Mesothelial cell of epicardium (in vitro differentiated cells): ENCODE results near the gene MCF2L2. TPM values are rescaled to one million over a fixed set of nuclear protein-coding genes. Genes with fewer than 3 reads are reported as not detected.

Source experiments
- DNase-seq, 2 experiments: peaks; one replicate each; pipeline ENCODE4 v3.0.0; 2021; ENCODE audit warnings: low spot score in 2 of 2; ENCODE audit not compliant: unreplicated experiment in 2 of 2
- H3K27ac Mint-ChIP-seq: 2 replicates; pipeline ENCODE4 v1.8.0; 2021; ENCODE audit warnings: mixed read lengths
- H3K27me3 Mint-ChIP-seq: 2 replicates; pipeline ENCODE4 v1.8.0; 2021; ENCODE audit warnings: low read depth, mixed read lengths
- H3K36me3 Mint-ChIP-seq: 2 replicates; pipeline ENCODE4 v1.8.0; 2021; ENCODE audit warnings: mixed read lengths
- H3K4me1 Mint-ChIP-seq: 2 replicates; pipeline ENCODE4 v1.8.0; 2021; ENCODE audit warnings: mixed read lengths
- H3K4me3 Mint-ChIP-seq: 2 replicates; pipeline ENCODE4 v1.8.0; 2021; ENCODE audit warnings: mild to moderate bottlenecking, moderate library complexity, mixed read lengths
- H3K9me3 Mint-ChIP-seq: 2 replicates; pipeline ENCODE4 v1.8.0; 2021; ENCODE audit warnings: mixed read lengths
- CTCF ChIP-seq: fragments of 200-600 bp; sonication (generic); IDR thresholded peaks from one replicate; pipeline ENCODE4 v1.5.0; 2021; ENCODE audit warnings: antibody characterized with exemption; ENCODE audit not compliant: unreplicated experiment
- total RNA-seq: library from RNA; stranded (reverse); gene quantifications from 3 replicates; pipeline ENCODE4 v1.2.1, GENCODE V29; 2021

The MCF2L2 gene
- total RNA-seq, 1 donor from 2014 or later, result 3.4 TPM

DNA sequence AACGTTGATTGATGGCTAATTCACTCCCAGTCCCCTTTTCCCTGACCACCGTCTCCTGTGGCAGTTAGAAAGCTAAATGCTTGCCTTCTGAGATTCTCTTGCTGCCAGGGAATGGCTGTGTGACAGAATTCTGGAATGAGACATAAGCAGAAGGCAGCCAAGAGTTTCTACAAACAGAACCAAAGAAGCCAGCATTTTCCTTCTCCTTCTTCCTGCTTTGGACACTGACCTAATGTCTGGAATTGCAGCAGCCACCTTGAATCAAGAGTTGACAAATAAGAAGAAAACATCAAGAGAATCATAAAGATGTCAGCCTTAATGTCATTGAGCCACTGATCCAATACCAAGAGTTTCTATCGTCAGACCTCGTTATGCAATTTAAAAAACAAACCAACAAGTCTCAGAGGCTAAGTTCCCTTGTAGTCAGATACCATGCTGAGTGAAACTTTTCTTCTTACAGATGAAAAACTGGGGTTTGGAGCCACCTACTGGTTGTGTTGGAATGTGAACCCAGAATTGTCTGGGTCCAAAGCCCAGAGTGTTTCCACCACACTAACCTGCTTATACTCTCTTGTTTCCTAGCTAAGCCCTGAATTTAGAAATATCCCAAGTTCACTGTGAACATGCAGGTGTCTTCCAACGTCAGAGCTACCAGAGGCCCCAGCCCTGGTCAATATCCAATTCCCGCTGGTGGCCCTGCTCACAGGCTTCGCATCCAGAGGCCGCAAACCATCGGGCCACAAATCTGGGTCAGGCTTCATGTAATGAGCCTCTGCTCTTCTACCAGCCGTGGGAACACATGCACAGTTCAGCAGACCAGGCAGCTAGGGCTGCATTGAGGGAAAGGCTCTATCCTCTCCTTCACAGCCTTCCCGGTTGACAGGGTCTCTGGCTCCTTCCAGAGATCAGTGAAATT, 42.5 kb downstream of the MCF2L2 start:
- TF ChIP-seq CTCF, result peak; percentile 82
- no peaks in the 10 kb centered on the region for H3K9me3 Mint-ChIP-seq
- peaks cover 16% of the 10 kb centered on the region for H3K4me1 Mint-ChIP-seq
- no peaks in the 10 kb centered on the region for H3K27me3 Mint-ChIP-seq
- H3K36me3 Mint-ChIP-seq, result no peaks in the 10 kb centered on the region
- H3K4me3 Mint-ChIP-seq, result no peak overlapping the region
- DNase-seq, result no peak
- H3K27ac Mint-ChIP-seq, result peak overlapping the region; percentile 80

GRCh38 chr3:183381673-183382072, 46.7 kb downstream of the MCF2L2 start:
- DNase-seq, result no peak
- Mint-ChIP-seq H3K36me3 (no peaks in the 10 kb centered on the region), H3K27ac (no peak overlapping the region), H3K4me1 (peaks cover 5% of the 10 kb centered on the region), H3K27me3 (no peaks in the 10 kb centered on the region), H3K4me3 (no peak overlapping the region), H3K9me3 (no peaks in the 10 kb centered on the region)
- TF ChIP-seq CTCF, result no peak

GRCh38 chr3:183381179-183381578, 47.2 kb downstream of the MCF2L2 start:
- no peak overlapping the region for H3K27ac Mint-ChIP-seq
- H3K27me3 Mint-ChIP-seq, result no peaks in the 10 kb centered on the region
- no peak for TF ChIP-seq CTCF
- H3K4me3 Mint-ChIP-seq, result no peak overlapping the region
- H3K36me3 Mint-ChIP-seq, result no peaks in the 10 kb centered on the region
- no peak for DNase-seq
- H3K4me1 Mint-ChIP-seq, result peaks cover 5% of the 10 kb centered on the region
- H3K9me3 Mint-ChIP-seq, result no peaks in the 10 kb centered on the region

DNA sequence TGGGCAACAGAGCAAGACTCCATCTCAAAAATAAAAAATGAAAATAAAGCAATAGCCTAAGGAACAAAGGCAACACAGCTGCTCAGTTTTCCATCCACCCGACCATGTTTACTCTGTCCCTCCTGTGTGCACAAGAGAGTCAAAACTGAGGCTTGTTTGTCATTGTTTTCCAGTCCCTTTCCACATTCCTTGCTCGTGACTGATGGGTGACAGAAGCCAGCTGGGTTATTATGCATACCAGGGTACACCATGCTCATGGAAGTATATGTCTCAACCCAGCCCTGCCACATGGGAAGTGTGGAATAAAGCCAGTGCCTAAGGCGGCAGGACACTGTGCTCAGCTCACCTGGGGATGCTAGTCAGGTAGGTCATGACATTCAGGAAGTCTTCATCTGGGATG, 49.5 kb downstream of the MCF2L2 start:
- Mint-ChIP-seq H3K4me1 (no peaks in the 10 kb centered on the region), H3K27ac (no peak overlapping the region), H3K36me3 (no peaks in the 10 kb centered on the region), H3K27me3 (no peaks in the 10 kb centered on the region), H3K4me3 (no peak overlapping the region), H3K9me3 (no peaks in the 10 kb centered on the region)
- TF ChIP-seq CTCF, result no peak
- DNase-seq, result no peak

- H3K9me3 Mint-ChIP-seq, result no peaks in the 10 kb centered on the region
- TF ChIP-seq CTCF, result no peak
Observed at GRCh38 chr3:183378545-183378944, 49.9 kb downstream of the MCF2L2 start.

More at GRCh38 chr3:183378545-183378944, 49.9 kb downstream of the MCF2L2 start:
- no peaks in the 10 kb centered on the region for H3K4me1 Mint-ChIP-seq
- H3K36me3 Mint-ChIP-seq, result no peaks in the 10 kb centered on the region
- no peak for DNase-seq
- no peak overlapping the region for H3K27ac Mint-ChIP-seq
- no peak overlapping the region for H3K4me3 Mint-ChIP-seq
- H3K27me3 Mint-ChIP-seq, result no peaks in the 10 kb centered on the region
